LNCaP clone FGC (cell line): Measurements from ENCODE around the gene LPP.

ENCODE experiments used
- DNase-seq: peaks from one replicate; pipeline ENCODE4 v3.0.0-alpha.2; 2011; ENCODE audit warnings: low read depth
- H3K4me3 ChIP-seq: 2 replicates; pipeline ENCODE4 v1.5.1; 2011; ENCODE audit warnings: mild to moderate bottlenecking, low read depth, low read length, control low read depth
- TF ChIP-seq, protein P1 (sequence below): IDR thresholded peaks from 2 replicates; pipeline ENCODE4 v1.5.1; 2012; ENCODE audit warnings: mild to moderate bottlenecking; ENCODE audit not compliant: control insufficient read depth, insufficient read depth; ENCODE audit errors: extremely low read depth

Gene LPP

DNA sequence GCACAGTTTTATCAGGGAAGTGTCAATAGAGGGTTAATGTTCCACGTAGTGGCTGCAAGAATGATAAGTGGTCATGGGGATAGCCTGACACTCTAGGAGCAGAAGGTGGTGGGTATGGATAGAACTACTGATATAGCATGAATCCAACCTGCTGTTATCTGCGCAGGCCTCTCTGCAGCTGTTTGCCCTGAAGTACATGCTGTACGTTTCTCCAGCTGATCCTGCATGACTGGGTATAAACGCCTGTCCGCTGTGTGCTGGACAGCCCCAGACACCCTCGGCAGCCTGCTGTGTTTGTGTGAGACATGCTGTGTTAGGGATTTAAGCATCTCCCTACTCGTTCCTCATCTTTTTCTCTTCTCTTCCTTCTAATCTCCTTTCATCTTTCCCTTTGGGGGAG, 87.1 kb downstream of the LPP start:
- TF ChIP-seq, protein P1, sequence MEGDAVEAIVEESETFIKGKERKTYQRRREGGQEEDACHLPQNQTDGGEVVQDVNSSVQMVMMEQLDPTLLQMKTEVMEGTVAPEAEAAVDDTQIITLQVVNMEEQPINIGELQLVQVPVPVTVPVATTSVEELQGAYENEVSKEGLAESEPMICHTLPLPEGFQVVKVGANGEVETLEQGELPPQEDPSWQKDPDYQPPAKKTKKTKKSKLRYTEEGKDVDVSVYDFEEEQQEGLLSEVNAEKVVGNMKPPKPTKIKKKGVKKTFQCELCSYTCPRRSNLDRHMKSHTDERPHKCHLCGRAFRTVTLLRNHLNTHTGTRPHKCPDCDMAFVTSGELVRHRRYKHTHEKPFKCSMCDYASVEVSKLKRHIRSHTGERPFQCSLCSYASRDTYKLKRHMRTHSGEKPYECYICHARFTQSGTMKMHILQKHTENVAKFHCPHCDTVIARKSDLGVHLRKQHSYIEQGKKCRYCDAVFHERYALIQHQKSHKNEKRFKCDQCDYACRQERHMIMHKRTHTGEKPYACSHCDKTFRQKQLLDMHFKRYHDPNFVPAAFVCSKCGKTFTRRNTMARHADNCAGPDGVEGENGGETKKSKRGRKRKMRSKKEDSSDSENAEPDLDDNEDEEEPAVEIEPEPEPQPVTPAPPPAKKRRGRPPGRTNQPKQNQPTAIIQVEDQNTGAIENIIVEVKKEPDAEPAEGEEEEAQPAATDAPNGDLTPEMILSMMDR: no peak
- no peak overlapping the region for H3K4me3 ChIP-seq
- no peak for DNase-seq

DNA sequence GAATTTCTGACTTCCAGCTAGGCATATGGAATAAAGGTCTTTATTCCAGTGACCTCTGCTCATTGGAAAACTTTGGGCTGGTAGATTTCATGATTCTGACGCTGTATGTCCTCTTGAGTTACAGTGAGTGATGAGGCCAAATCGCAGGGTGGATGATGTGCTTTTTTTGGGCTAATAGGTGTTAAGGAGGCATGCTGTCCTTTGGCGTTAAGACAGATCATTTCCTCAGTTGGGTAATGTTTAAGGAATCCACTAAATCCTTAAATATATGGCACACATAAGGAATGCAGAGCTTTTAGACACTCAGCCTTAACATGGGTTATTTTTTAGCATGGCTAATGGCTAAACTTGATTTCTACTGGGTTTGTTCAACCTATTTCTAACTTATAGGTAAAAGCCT, 87.9 kb downstream of the LPP start:
- H3K4me3 ChIP-seq: no peak overlapping the region
- TF ChIP-seq, protein P1: no peak

DNA sequence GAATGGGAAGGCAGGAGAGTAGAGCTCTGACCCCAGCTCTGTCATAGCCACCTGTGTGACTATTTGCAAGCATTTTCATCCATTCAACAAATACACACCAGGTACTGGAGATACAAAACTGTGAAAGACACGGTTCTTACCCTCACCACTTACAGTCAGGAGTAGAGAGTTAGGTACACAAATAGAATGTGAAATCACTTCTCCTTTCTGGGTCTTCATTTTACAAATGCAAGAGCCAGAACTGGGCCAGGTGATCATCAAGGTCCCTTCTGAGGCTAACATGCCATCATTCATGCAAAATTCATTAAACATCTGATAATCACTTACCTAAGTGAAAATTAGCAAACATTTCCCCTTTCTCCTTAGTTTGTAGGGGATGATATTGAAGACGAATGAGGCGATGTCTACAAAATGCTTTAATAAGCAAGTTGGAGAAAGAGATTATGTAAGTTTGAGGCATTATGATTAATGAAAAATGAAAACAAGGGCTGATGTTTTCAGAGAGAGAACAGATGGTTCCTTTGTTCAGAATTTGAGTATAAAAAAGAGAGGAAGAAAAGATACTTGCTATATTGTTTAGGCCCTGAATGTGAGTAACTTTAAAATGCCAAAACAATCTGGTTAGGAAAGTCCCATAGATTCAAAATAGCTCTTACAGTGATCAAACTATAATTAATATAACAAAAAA, 88.6 kb downstream of the LPP start:
- no peak overlapping the region for H3K4me3 ChIP-seq
- TF ChIP-seq, protein P1: no peak
- no peak for DNase-seq

More for the DNA sequence above, 87.9 kb downstream of the LPP start:
- DNase-seq: no peak

DNA sequence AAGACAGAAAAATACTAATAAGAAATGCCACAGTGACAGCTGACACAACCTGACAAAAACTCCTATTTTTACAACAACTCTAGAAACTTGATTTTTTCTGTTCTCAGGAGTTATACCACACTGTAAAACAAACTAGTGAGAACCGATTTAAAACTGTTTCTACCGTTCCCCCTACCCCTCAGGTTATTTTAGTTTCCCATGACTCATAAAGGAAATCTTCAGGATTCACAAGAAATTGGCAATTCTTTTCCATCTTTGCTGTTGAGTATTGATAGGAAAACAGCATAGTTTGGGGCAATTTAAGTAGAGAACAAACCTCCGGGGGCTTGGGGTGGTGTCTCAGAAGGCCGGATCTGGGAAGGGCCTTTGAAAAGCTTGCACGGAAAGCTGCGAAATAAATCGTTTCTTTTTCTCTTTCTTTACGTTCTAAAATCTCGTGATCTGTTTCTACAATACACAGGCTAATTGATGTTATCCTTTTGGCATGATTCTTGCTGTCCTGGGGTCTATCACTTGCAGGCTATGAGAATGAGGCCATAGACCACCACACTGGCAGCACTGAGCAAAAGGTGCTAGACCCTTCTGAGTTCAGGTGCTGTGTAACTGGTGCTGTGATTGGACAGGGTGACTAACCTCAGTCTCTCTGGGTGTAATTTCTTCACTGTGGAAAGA, 89.3 kb downstream of the LPP start:
- H3K4me3 ChIP-seq: no peak overlapping the region
- DNase-seq: no peak
- TF ChIP-seq, protein P1: no peak

DNA sequence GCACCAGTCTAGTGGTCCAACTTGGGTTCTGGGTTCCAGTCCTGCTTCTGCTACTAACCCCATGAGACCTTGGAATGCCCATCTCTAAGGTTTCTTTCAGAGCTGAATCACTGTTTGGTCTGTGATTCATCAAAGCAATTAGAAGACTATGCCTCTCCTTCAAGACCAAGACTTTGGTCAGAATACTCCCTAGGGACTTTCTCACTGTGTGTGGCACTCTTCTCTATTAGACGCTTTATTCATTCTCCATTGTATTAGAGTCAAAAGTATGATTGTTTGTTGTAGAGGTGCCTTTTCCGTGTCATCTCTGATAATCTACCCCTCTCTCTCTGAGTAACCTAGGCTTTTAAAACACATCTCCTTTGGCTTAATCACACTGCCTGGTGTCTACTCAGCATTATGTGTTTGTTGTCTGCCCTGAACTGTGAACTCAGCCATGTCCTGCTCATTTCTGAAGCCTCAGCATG, 90.5 kb downstream of the LPP start:
- no peak overlapping the region for H3K4me3 ChIP-seq
- no peak for DNase-seq
- TF ChIP-seq, protein P1: no peak

DNA sequence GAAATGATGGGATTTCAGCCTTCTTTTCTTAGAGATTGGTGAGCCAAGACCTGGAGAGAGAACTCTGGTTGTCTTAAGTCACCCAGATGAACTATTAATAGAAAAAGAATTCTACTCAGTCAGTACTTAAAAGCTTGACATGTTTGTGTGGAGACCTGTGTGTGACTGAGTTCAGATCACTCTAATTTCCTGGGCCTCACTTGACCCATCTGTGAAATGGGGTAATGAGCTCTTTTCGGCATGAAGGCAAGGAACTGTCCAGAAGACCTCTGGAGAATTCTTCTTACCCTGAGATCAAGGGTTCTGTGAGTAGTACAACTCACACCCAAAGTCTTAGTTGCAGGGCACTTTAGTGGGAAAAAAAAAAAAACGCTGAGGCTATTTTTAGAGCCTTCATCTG, 92.9 kb downstream of the LPP start:
- no peak for DNase-seq
- TF ChIP-seq, protein P1: no peak
- H3K4me3 ChIP-seq: no peak overlapping the region

DNA sequence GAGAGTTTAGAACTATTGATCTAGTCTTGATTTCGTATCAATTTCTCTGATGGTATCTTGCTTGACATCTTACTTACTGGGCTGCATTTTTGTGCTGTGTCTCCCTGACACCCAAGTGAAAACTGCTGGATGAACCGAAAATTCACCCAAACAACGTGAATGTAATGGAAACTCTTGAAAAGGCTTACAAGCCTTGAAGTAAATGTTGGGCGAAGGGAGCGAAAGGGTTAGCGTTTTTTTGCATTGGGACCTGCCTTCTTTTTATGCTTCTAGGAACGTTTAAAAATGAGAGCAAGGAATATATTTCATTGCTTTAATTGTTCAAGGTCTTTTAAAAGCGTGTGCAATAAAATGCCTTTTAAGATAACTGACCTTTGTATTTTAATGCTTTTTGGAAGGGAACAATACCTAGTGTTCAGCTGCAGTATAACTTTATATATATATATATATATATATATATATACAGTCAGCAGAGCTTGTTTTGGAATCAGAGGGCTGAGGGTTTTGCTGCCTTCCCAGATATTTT, 94.1 kb downstream of the LPP start:
- TF ChIP-seq, protein P1: no peak
- DNase-seq: no peak
- no peak overlapping the region for H3K4me3 ChIP-seq
